DMS153 treated with DMSO at 0.1 percent for 48 hours (cell line): Measurements from ENCODE around the gene GNG2.

Experiments used
- DNase-seq: peaks from one replicate; lab custom pipeline; 2025; ENCODE audit not compliant: unreplicated experiment; lab: John Stamatoyannopoulos, UW

GNG2 gene

DNA sequence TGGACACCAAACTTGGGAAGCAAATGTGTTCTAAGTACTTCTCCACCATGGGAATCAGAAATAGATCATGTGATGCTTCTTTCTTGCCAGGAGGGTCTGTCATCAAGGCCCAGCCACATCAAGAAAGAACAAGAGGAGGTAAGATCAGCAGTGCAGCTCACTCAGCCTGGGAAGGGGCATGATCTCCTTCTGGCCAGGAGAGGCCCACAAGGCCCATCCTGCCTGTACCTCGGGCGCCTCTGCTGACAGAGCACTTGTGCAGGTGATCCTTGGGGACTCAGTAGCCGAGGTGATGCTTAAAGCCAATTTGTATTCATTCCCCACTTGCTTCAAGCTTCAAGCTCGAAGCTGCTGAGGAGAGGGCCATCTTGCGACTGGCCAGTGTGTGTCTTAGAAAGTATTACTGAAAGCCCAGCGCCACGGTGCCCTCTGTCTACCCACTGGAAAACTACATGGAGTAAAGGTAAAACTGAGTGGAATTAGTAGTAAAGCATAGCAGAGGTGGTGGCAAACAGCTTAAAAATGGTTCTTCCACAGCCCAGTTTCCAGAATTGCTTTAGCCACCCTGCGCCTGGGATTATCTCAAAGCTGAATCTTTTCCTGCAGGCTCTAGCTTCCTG is 155.1 kb downstream of the GNG2 start:
- DNase-seq, result no peak

DNA sequence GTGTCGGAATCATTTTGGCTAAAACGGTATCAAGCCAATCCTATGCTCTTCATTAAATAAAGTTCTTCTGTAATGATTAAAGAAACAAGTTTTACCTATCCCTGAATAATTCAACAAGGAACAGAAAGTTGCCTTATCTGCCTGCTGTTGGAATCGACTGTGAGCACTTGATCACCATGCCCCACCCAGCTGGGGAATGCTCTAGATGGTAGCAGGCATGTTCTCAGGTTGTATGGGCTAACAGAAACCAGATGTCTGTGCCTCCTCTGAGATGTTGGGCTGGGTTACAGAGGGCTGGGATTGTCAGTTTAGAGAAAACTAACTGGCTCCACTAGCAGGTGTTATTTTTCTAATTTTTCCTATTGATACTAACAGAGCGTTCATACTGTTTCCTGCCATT is 157.8 kb downstream of the GNG2 start:
- DNase-seq, result no peak

DNA sequence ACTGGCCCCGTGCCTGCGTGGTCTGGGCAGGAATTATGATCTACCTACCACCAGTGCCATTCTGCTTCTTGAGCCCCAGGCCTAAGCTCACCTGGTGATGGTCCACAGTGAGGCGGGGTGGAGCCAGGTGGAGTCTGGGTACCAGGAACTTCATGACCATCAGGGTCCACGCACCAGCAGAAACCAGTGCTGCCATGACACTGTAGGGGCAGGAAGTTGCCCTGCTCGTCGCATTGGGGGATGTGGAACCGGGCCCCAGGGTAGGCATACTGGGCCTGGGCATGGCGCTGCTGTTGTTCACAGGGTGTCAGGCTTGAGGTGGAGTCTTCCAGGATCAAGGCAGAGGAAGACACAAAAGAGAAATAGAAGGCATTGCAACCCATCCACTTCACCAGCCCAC is 158.6 kb downstream of the GNG2 start:
- no peak for DNase-seq
